HG03066 (cell line): ENCODE measurements around the gene SLIT3.

Experiments
- ATAC-seq: cut with Tn5 transposase; IDR thresholded peaks from one replicate; pipeline ENCODE4 v1.9.1; 2021; ENCODE audit warnings: low read depth; ENCODE audit not compliant: unreplicated experiment

The SLIT3 gene

DNA sequence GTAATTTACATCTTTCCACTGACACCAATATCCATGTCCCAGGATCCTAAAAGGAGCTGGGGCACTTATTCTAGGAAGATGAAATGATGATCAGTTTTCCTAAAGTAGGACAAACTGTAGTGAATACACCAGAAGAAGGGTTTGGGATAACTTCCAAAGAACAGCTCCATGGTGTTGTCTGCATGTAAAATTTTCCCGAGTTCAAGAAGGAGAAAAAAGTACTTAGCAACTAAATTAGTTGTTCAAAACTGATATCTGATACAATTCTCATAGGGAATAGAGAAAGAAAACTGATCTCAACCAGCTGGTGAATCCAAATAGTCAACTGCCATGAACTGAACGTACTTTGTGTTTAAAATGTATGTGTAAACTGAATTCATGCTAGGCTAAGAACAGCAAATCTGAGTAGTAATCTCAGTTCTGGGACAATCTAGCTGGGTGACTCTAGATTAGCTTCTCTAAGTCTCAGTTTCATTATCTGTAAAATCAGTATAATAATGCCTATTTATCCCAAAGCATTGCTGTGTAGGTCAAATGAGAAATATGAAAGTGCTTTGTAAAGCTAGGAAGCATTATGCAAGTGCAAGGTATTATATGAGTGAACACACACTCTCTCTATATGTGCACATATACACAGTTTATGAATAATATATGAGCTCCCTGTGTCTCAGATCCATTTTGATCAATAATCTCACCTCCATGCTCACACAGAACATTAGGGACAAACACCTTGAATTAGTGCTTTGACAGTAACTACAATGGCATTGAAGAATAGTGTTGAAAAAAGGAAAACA is 357.7 kb downstream of the SLIT3 start:
- ATAC-seq, result no peak

DNA sequence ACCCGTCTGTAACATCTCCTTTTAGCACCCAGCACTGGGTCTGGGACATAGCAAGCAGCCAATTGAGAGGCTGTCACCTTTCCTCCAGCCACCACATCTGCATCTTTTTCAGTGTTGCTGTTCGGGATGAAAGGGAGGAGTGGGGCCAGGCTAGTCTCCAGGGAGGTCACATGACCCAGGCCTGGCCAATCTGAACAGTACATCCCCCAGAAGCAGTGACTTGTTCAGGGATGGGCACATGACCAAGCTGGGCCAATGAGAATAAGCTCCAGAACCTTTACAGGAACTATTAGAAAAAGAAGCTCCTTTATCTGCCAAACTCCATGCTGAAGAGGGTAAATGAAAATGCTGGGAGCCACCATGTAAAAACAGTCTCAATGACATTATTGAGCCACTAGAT is 359.0 kb downstream of the SLIT3 start:
- no peak for ATAC-seq

DNA sequence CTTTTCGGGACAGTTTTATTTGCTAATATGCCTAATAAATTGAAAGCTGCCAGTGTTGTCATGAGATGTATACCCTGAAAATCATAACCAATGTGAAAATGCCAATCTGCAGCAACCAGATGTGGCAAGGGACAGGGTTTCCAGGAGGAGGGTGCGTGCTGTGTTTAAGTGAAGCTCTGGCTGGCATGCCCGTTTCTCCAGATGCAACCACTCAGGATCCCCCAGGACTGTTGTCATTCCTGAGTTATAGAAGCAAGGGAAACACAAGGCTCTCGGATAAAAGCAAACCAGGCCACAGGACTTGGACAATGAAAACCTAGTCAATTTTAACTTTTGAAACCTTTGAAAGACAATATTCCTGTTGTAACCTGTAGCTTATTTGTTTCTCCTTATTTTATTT is 360.2 kb downstream of the SLIT3 start:
- no peak for ATAC-seq

DNA sequence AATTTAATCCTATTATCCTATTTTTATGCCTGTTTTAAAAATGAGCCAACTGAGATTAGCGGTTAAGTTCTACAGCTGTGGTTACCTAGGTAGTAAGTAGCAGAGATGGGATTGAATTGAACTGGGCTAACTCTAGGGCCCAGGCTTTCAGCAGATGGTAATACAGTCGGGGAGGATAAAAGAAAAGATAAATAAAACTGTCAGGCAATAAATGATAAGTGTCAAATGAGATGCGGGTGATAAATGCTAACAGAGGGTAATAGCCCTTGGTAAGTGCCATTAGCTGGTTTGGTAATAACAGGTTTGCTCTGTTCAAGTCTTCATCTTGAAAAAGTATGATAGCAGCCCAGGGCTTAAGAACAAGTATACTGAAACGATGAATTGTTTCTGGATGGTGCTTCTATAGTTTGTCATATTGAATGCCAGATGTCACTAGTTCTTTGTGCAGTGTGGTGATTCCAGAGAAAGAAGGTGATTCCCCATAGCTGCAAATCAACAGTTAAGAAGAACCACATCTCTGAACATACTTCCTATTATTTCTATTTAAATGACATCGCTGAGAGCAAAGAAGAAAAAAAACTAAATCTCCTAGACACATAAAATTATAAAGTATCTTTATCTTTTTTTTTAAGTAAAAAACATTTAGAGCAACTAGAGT is 360.9 kb downstream of the SLIT3 start:
- ATAC-seq, result no peak

DNA sequence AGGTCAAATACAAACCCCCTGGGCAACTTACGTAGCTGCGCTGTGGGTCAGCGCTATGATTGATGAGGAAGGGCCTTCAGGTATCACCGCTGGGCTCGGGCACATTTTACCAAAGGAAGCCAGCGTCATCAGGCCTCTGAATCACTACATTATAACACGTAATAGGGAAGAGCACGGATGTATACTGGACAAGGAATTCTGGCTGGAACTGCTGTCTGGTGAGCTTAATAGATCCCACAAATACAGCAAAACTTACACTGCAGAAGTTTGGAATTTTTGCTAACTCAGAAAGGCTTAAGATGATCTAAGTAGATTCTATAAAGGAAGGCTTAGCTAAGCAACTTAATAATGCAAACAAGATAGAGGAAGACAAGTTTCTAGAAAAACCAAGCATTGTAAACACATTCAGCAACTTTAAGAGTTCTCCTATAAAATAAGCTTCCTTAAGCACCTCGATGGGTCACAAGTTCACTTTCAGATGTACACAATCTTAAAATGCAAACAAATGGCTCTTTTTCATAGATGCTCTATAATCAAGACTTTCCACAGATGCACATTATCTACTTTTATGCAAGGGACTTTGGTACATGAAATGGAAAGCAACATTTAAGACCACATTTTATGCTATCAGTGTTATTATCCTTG is 361.7 kb downstream of the SLIT3 start:
- no peak for ATAC-seq

DNA sequence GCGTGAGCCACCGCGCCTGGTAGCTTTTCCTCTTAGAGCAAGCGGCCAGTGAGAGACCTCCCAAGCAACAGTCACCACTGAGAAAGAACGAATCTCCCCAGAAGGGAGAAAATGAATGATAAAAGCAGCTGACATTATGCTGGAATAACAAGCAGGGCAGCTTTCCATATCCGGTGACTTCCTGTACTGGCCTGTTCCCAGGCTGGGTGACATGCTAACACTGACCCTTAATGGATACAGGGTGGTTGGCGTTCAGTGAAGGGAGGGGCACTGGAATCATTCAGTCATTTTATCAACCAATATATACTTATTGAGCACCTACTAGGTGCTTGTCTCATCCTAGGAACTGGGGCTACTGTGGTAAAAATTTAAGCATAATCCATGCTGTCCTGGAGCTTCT is 364.4 kb downstream of the SLIT3 start:
- no peak for ATAC-seq

DNA sequence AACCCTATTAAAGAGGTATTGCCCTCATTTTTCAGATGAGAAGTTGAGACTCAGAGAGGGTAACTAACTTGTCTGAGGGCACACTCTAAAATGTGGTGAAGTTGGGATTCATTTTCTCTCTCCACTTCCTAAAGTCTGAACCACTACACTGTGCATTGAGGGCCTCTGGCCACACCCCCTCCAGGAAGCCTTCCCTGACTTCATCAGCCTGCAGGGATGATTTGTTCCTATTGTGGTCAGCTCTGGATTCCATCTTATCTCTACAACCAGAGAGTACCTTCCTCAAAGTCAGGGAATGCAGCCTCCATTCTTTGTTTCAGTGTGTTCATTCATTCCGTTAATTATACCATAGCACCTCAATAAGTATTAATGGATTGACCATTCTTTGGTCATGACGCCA is 365.8 kb downstream of the SLIT3 start:
- no peak for ATAC-seq

DNA sequence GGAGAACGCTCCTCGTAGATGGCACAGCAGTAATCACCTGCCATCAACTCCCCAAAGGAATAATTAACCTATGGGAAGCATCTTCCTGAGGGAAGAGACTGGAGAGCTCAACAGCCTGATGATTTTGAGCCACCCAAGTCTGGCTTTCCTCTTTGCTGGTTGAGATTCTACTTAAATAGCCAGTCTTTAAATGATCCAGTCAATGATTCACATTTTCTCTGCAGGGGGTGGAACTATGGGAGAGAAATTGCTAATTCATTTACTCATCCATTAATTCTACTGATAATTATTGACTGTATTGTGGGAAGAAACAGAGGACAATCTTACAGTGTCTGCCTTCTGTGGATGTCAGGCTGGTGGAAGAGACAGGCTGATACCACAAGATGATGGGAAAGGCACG is 366.8 kb downstream of the SLIT3 start:
- no peak for ATAC-seq

DNA sequence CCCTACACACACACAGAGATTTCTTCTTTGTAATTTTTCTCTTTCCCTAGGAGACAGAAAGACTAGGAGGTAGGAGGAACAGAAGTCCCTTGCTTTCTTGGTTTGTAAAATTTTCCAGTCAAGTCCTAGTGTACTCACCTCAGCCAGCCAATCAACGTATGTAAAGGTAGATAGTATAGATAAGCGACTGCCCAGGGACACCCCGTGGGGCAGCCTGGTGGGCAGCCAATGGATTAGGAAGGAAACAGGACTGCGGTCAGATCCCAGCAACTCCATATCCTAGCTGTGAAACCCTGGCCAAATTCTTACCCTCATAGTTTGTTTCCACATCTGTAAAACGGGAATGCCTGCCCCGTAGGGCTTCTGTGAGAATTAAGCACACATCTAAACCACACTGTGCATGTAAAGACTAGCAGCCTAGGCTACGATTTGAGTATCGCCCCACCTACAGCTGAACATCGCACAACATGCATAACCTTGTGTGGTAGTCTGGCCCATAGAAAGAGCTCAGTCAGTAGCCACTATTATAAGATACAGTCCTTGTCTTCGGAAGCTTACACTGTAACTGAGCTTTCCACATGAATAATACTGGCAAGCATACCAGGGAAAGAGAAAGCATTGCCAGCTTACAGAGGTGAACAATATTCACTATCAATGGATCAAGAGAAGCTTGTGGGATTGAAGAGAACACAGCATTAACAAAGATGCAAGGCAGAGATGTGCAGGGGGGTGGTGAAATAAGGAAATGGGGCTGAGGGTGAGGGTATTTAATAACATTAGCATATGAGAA is 368.3 kb downstream of the SLIT3 start:
- no peak for ATAC-seq

DNA sequence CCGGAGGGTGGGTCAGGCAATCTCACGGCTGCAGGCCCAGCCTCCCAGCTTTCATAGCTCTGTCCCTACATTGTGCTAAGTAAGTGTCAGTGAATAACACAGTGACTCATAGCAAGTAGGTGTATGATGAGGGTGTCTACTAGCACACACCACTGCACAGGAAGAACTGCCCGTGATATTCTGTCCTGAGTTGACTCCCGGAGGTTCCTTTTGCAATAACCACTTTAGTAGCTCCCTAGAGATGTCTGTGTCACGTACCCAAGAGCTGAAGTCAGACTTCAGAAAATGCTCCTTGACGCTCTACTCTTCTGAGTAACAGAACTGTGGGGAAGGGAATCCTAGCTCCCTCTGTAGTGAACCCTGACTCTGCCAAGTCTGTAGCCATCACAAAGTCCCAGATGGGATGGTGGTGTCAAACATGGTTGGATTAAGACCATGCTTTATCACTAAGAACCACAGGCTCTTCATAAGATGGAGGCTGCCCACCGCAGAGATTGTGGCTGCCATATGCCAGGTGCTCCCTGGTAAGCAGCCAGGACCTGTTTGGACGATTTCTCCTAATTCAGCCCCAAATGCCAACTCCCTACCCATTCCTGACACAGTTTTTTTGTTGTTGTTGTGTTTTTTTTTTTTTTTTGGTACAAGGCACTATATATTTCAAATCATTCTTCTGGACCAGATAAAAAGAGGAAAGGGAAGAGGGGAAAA is 369.1 kb downstream of the SLIT3 start:
- ATAC-seq, result no peak

DNA sequence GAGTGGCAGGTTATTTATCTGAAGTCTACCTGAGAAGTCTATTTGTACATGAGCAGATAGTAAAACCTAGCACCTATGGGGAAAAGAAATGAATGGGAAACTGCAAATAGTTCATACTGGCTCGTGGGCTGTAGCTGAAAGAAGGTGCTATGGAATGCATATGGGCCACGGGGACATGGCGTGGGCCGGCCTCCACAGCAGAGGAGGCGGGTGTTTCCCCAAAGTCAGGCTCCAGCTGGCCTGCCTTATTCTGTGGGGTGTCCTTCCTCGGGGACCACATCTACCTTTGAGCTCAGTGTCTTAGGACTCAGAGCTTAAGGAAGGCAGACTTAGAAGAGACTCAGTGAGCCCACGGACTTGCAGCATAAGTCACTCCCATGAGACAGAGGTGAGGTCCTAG is 371.3 kb downstream of the SLIT3 start:
- ATAC-seq, result no peak

DNA sequence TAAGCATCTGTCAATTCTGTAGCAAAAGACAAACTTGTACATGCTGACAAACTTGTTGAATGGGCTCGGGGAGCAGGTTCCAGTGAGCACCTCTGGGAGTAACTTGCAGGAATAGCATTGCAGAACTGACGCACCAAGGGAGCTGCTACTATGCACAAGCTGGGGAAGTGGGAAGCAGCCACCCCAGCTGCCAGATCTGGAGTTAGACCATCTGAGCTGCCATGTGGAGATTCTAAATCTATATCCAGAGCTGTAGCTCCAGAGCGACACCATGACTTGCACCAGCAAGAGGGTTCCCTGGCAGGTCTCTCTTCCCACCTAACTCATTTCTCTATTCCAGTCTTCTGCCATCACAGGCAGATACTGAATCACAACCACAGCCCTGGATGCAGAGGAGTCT is 375.8 kb downstream of the SLIT3 start:
- ATAC-seq, result no peak

DNA sequence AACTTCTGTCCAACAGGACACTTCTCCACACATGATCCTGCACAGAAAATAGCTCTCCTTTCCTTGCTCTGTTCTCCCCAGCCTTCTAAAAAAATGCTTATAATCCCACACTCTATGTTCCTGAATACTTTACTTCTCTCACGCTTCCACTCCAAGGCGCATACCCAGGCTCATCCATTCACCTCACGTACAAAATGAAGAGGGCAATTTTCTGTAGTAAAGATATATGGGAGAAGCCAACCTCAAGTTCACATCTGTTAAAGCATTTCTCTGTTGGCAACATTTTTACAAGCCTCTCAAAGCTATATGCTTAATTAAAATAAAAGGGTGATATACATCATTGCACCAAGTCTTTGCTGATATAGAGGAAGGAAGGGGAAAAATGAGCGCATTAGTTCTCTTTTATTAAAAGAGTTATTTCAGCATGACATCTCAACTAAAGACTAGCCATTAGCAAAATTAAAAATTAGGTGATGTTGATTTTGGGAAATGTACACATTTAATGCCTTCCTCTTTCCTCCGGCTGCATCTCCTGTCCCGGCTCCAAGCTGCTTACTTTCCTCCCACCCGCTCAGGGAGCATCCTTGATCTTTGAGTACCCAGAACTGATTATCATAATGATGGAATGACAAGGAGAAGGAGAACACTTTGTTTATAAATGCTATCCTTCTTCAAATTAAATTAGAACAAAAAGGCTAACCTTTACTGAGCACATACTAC is 379.6 kb downstream of the SLIT3 start:
- no peak for ATAC-seq

DNA sequence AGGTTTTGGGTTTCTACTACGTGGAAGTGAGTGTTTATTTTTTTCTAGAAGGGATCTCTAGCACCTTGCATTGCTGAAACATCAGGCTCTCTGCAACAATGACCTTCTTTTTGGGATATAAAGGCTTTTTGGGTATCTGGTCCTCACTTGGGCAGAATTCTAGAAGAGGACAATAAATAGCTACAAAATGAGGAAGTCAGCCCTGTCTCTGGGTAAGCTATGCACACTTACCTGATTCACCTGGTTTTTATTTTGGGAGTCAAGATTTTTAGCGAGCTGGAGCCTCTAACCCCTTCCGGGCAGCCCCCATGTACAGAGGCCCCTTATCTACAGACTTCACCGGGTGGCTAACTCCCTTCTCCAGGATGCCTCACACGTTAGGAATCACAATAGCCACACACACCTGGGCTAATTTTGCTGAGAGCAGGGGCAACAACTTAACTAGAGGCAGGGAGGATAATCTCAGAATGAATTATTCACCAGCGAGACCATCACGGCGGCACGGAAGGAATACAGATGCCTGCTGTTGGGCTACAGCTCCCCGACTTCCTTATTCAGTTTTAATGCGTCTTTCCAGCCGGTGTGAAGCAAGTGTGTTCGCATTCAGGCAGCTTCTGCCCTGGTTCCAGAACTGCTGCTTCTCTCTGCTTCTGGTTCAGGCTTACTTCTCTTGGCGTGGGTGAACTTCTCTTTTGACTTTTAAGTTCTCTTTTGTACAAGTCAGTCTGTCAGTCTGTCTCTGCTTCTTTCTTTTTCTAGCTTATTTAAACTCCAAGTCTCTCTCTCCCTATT is 380.7 kb downstream of the SLIT3 start:
- ATAC-seq, result no peak

DNA sequence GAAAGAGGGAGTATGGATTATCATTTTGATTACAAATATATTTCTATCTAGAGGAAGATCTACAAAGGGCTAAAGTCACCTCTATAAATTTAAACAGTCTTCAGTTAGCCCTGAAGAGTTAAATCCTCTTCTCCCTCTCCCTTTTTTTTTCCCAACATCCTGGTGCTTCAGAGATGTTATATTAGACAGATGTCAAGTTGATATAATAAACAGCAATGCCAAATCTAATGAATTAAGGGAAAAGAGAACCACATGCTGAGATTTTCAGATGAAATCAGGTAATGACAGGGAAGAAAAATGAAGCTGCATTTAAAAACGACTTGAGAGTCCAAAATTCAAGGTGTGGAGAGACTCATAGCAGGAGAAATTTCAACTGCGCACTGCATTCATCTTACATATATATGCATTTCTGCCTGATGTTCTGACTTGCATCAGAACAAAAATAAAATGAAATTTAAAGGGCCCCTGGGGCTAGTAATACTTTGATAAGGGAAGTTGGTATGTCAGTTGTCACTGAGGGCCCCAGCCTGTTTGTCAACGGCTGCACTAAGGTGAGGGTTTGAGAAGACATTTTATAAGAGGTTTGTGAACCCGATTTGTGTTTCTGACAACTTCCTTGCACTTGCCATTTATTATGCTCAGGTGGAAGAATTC is 382.9 kb downstream of the SLIT3 start:
- ATAC-seq, result no peak

DNA sequence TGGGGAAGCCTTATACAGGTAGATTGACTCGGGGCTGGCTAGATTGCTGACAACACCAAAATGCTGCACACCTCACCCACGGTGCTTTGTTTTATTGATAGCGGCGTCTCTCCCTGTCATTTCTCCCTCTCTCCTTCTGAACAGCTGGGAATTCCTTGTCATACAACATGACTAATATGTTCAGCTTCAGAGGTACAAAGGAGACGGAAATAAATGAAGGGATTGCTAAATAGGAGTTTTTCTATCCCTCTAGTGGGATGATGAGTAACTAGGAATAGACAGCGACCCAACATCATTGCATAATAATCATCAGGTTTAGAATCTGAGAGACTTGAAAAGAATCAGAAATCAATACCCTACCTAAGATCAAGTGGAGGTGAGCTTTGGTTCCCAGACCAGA is 384.1 kb downstream of the SLIT3 start:
- ATAC-seq, result no peak

DNA sequence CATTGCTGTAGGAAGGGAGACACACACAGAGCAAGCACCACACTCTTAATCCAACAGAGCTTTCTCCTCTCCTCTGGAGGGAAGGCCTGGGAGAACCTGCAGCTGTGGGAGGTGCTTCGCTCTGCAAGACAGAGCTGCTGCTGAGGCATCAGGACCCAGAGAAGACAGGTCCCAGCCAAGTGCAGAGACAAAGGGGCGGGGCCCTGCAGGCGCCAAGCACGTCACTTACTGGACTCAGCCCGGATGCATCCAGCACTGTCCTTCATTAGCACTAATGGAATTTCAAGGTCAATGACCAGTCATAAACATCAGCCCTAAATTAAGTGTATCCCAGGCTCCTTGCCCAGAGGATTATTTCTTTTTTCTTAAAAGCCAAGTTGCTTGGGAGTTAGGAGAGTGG is 384.7 kb downstream of the SLIT3 start:
- ATAC-seq, result no peak

DNA sequence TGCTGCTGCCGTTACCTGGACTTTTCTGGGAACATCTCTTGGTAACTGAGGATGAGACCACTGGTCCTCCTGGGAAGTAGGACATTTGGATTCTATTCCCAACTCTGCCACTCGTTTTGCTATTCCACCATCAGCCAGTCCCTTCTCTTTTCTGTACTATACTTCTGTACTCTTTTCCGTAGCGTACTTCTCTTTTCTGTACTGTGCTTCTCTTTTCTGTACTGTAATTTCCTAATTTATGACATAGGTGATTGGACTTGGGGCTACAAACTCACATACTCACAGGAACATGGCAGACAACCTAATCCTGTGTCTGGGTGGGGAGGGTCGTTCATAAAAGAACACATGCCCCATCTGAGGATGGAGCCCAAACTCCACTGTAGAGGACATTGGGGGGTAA is 386.4 kb downstream of the SLIT3 start:
- ATAC-seq, result no peak

DNA sequence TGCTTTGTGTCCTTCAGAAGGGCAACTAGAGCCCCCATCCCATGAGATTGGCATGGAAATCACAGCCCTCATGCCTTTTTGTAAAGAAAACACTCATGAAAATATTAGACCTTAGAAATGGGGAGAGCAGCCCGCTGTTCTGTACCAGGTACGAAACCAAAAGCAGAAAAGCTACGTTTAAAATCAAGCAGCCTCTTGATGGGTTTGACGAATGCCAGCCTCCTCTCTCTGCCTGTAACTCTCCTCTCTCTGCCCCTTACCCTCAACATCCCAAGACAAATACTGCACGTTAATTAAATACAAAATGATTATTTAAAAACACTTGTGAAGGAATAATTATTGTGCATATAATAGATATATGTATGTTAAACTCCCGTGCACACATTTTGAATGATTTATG is 390.1 kb downstream of the SLIT3 start:
- no peak for ATAC-seq
